Sigmoid colon (tissue), 4 donors: ENCODE data around the gene EPB41L1.

ENCODE experiments used
- CTCF ChIP-seq, 4 experiments: fragments of 450-650 bp in 3 of 4; fragments of 200-600 bp in 1 of 4; IDR thresholded peaks; one replicate each; pipeline ENCODE4 v1.5.1; 2016 to 2019; ENCODE audit warnings: antibody characterized with exemption in 4 of 4, mild to moderate bottlenecking in 3 of 4, moderate library complexity in 2 of 4
- EP300 ChIP-seq, 4 donors: sonication (generic); formaldehyde crosslinking; IDR thresholded peaks; one replicate each; pipeline ENCODE4 v1.6.1; 2017; ENCODE audit warnings: antibody characterized with exemption in 4 of 4
- POLR2A ChIP-seq, 2 donors: fragments of 450-650 bp; IDR thresholded peaks; one replicate each; pipeline ENCODE4 v1.6.1; 2016; ENCODE audit warnings: antibody characterized with exemption in 2 of 2, mild to moderate bottlenecking in 2 of 2, moderate library complexity in 2 of 2
- POLR2AphosphoS5 ChIP-seq, 4 donors: sonication (generic); formaldehyde crosslinking; IDR thresholded peaks; one replicate each; pipeline ENCODE4 v1.6.1; 2017; ENCODE audit warnings: antibody characterized with exemption in 4 of 4

DNA sequence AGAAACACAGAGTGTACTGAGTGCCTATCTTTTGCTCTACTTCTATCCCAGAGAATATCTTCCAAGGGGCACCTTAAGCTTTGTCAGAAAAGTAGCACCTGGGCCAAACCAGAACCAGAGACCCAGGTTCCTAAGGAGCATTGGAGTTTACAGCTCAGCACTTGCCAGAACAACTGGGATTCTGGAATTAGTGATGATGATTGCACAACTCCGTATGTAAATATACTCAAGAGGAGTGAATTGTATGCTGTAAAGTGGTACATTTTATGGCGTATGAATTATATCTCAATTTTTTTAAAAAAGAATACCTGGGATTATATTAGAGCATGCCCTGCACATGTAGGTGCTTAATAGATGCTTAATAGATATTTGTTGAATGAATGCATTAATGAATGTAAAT is 36.2 kb upstream of the EPB41L1 start:
- no peak for TF ChIP-seq CTCF (IDR thresholded peaks at IDR 0.05)
- TF ChIP-seq POLR2A (IDR thresholded peaks at IDR 0.05) = no peak
- no peak for TF ChIP-seq EP300 (IDR thresholded peaks at IDR 0.05)
- TF ChIP-seq POLR2AphosphoS5 (IDR thresholded peaks at IDR 0.05) = no peak
